HL-60 (cell line): Measurements from ENCODE around the gene FOXO6.

Source experiments
- CTCF ChIP-seq: IDR thresholded peaks from one replicate; pipeline ENCODE4 v1.5.1; 2011; ENCODE audit warnings: low read length, control low read depth, inconsistent platforms; ENCODE audit not compliant: insufficient read depth
- POLR2AphosphoS5 ChIP-seq: IDR thresholded peaks from 2 replicates; pipeline ENCODE4 v1.6.1; 2012; ENCODE audit warnings: low read depth
- SPI1 ChIP-seq: IDR thresholded peaks from 2 replicates; pipeline ENCODE4 v1.6.1; 2012; ENCODE audit warnings: low read depth, mild to moderate bottlenecking, borderline replicate concordance

- no peak for TF ChIP-seq CTCF
- no peak for TF ChIP-seq POLR2AphosphoS5
- no peak for TF ChIP-seq SPI1
These were observed 28.0 kb upstream of the FOXO6 start for GRCh38 chr1:41333146-41333784.
